Measurements from ENCODE around the gene MSANTD1.

Gene MSANTD1

DNA sequence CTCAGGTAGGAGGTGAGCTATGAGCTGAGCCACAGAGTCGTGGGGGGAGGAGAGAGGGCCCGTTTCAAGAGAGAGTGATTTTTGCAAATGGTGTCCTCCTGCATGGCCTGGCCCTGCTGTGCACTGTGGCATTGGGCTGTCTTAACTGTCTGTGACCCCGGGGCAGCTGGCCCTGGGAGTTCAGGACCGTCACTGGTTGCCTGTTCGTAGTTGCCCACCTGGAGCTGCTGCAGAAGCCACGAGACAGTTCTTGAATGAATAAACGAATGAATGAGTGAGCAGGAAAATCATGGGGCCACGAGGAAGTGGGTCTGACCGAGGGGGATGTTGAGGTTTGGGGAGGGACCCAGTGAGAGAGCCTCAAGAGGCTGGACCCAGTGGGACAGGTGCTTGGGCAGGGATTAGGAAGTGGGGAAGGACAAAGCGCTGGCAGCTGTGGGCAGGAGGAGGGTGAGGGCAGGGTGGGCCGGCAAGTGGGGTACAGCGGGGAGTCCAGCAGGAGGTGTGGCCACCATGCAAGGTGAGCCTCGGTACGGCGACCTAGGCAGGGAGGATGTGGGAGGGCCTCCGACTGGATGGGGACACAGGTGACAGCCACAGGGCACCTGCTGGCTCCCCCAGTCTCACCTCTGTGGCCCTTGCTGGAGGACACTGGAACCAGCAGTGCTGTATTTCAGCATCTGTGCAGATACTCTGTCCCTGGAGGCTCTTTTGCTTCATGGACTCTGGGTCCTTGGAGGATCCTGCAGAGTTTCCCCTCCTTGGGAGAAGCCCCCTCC is 54.0 kb downstream of the MSANTD1 start:
- no peak for DNase-seq (ENCODE audit: low read depth, low spot score)

DNA sequence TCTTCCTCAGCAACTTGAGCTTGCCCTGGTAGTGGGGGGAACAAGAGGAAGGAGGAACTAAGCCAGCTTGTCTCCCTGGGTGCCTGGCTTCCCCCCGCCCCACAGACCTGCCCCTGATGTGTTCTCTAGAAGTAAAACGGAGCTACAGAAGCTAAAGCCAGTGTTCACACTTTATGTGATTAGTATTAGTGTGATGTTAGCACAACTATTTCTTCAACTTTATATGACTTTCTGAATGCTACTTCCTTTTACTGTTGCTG is 54.5 kb downstream of the MSANTD1 start:
- no peak for DNase-seq (ENCODE audit: low read depth, low spot score)

- no peak for DNase-seq (ENCODE audit: low read depth, low spot score)
These were observed 55.2 kb downstream of the MSANTD1 start for GRCh38 chr4:3303923-3304710.

DNA sequence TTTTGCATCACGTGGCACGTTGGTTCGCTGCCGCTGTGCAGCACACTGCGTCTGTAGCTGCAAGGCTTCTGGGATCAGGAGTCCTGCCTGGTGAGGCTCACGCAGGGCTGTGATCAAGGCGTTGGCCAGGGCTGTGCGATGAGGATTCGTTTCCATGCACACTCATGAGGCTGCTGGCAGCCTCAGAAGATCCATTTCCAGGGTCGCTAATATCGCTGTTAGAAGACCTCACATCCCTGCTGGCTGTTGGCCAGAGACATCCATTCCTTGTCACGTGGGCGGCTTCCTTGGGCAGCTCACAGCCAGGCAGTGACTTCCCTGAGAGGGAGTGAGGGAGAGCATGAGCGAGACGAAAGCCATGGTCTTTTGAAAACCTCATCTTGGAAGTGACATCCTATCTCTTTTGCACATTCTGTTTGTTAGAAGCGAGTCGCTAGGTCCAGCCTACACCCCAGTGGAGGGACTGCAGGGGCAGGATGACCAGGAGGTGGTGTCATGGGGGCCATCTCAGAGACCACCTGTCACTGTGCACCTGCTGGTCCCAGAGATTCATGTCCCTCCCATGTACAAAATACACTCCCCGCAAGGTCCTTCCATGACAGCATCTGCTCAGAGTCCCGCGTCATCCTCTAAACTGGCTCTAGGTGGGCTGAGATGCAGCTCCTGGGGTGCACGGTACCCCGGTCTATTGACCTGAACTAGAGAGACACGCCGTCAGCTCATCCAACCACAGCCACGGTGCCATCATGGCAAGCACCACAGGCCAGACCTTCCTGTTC is 56.1 kb downstream of the MSANTD1 start:
- no peak for DNase-seq (ENCODE audit: low read depth, low spot score)

DNA sequence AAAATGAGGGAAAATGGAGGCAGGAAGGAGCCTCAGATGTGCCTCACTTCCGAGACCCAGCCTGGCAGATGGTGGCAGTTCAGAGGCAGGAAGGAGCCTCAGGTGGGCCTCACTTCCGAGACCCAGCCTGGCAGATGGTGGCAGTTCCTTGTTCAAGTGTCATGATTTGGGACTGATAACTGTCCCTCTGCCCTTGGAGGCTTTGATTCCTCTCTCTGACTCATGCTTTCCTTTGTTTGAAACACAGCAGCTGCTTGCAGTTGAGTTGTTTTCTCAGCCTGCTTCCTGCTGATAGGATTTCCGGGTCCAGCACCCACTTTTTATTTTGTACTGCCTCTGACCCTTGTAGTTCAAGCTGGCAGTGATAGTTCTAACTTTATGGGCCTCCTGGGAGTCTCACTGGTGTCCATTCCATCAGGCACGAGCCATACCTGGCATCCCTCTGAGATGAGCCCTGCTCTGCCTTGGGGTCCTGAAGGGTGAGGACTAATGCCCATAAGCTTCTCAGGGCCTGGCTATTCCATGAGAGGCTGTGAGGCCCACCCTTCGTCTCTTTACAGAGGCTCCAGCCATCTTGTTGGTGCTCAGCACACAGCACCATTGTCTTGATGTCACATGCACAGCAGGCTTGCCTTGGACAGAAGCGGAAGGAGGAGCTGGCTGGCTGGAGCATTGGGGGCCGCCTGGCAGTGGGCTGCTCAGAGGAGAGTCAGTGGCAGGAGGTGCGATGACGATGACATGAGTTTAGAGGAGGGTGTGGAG is 56.8 kb downstream of the MSANTD1 start:
- no peak for DNase-seq (ENCODE audit: low read depth, low spot score)

Data from brain pericyte (primary cell).